Keratinocyte (primary cell): Measurements from ENCODE around the gene GDAP1L1. TPM values are rescaled to one million over a fixed set of nuclear protein-coding genes. Genes with fewer than 3 reads are reported as not detected.

Source experiments
- DNase-seq: peaks from one replicate; pipeline ENCODE4 v3.0.0-alpha.2; 2011; ENCODE audit warnings: low read depth, missing footprints, low spot score
- FAIRE-seq: peaks from 2 replicates; lab custom pipeline; 2011; peaks lifted over from hg19 to GRCh38; lab: Jason Lieb, UNC
- H2AFZ ChIP-seq: 2 replicates; pipeline ENCODE4 v1.6.0; 2012; ENCODE audit warnings: low read length, control low read depth, inconsistent platforms; ENCODE audit not compliant: control insufficient read depth
- H3K27ac ChIP-seq: 2 replicates; pipeline ENCODE4 v1.5.1; 2011; ENCODE audit warnings: low read length; ENCODE audit not compliant: control insufficient read depth, insufficient read depth
- H3K27me3 ChIP-seq: 3 replicates; pipeline ENCODE4 v1.6.0; 2011; ENCODE audit warnings: low read length; ENCODE audit not compliant: control insufficient read depth, insufficient read depth; ENCODE audit errors: extremely low read depth
- H3K36me3 ChIP-seq, 2 experiments: 2 replicates in 1 of 2; 3 replicates in 1 of 2; pipeline ENCODE4 v1.5.1; 2011; ENCODE audit warnings: low read length in 2 of 2, mild to moderate bottlenecking in 1 of 2; ENCODE audit not compliant: control insufficient read depth in 2 of 2, insufficient read depth in 2 of 2; ENCODE audit errors: extremely low read depth in 1 of 2
- H3K4me1 ChIP-seq: 3 replicates; pipeline ENCODE4 v1.5.1; 2011; ENCODE audit warnings: low read length; ENCODE audit not compliant: control insufficient read depth, insufficient read depth; ENCODE audit errors: extremely low read depth
- H3K4me2 ChIP-seq: 3 replicates; pipeline ENCODE4 v1.6.0; 2011; ENCODE audit warnings: low read depth, low read length; ENCODE audit not compliant: control insufficient read depth, insufficient read depth; ENCODE audit errors: extremely low read depth
- H3K4me3 ChIP-seq, 3 experiments: fragments of 200-600 bp in 1 of 3; sonication (generic) in 1 of 3; 2 replicates in 2 of 3; 3 replicates in 1 of 3; pipeline ENCODE4 v1.5.1; 2011 to 2016; ENCODE audit warnings: low read length in 3 of 3, mild to moderate bottlenecking in 3 of 3, control low read depth in 2 of 3, inconsistent platforms in 1 of 3, low read depth in 1 of 3, mixed read lengths in 1 of 3, mixed run types in 1 of 3, moderate library complexity in 1 of 3; ENCODE audit not compliant: control insufficient read depth in 2 of 3, insufficient read depth in 2 of 3; ENCODE audit errors: extremely low read depth in 1 of 3
- H3K79me2 ChIP-seq: 2 replicates; pipeline ENCODE4 v1.6.0; 2012; ENCODE audit warnings: low read length; ENCODE audit not compliant: control insufficient read depth, insufficient read depth
- H3K9ac ChIP-seq: 3 replicates; pipeline ENCODE4 v1.6.0; 2011; ENCODE audit warnings: low read length; ENCODE audit not compliant: control insufficient read depth, insufficient read depth; ENCODE audit errors: extremely low read depth
- H3K9me1 ChIP-seq: 3 replicates; pipeline ENCODE4 v1.6.0; 2011; ENCODE audit warnings: low read length; ENCODE audit not compliant: control insufficient read depth, insufficient read depth; ENCODE audit errors: extremely low read depth
- H3K9me3 ChIP-seq: 2 replicates; pipeline ENCODE4 v1.5.1; 2012; ENCODE audit warnings: low read depth, low read length; ENCODE audit not compliant: control insufficient read depth
- H4K20me1 ChIP-seq: 3 replicates; pipeline ENCODE4 v1.6.0; 2011; ENCODE audit warnings: low read length; ENCODE audit not compliant: control insufficient read depth, insufficient read depth; ENCODE audit errors: extremely low read depth
- CTCF ChIP-seq, 3 experiments: IDR thresholded peaks in 1 of 3; conservative IDR thresholded peaks in 1 of 3; optimal IDR thresholded peaks in 1 of 3; 2 replicates in 2 of 3; 3 replicates in 1 of 3; pipeline versions ENCODE3 to v1.5.1; 2011; ENCODE audit warnings: low read length in 3 of 3, mild to moderate bottlenecking in 3 of 3, moderate library complexity in 2 of 3, control low read depth in 1 of 3, inconsistent platforms in 1 of 3; ENCODE audit not compliant: insufficient read depth in 2 of 3; ENCODE audit errors: extremely low read depth in 1 of 3
- EZH2 ChIP-seq: IDR thresholded peaks from one replicate; pipeline ENCODE4 v1.6.1; 2012; ENCODE audit warnings: inconsistent platforms, mild to moderate bottlenecking, low read length, moderate library complexity
- dilution Hi-C: fragments of 300-500 bp; cut with MboI; formaldehyde crosslinking; loops from one replicate; pipeline ENCODE4 v1.7.0; 2020; ENCODE audit warnings: low sequenced_read_pairs; ENCODE audit not compliant: extremely low pct_ligation_motif_present
- polyA plus RNA-seq, 5 experiments: library from polyadenylated mRNA; depleted of rRNA in 3 of 5; stranded (reverse) in 3 of 5; stranded (forward) in 1 of 5; unstranded in 1 of 5; fragments of >200 nt; gene quantifications; 1 replicate in 1 of 5; 2 replicates in 3 of 5; 3 replicates in 1 of 5; pipeline versions ENCODE4 v1.2.1 to v1.2.3, GENCODE V29; 2011 to 2012; ENCODE audit warnings: missing spikeins in 2 of 5, low read depth in 1 of 5, low replicate concordance in 1 of 5

Gene GDAP1L1
- polyA plus RNA-seq, 1 donor (not counting 4 experiments of a cell fraction or from before 2014, with no cell fraction given), result not detected

GRCh38 chr20:44291754-44292153 is 44.6 kb downstream of the GDAP1L1 start:
- dilution Hi-C loops, result no loop called here
- Histone ChIP-seq H3K9me1 (no peaks in the 10 kb centered on the region), H2AFZ (no peak overlapping the region), H3K4me2 (no peak overlapping the region), H3K4me1 (no peaks in the 10 kb centered on the region), H3K9ac (no peak overlapping the region), H3K27ac (no peak overlapping the region), H4K20me1 (no peaks in the 10 kb centered on the region), H3K79me2 (no peaks in the 10 kb centered on the region), H3K4me3 (no peak overlapping the region), H3K36me3 (no peaks in the 10 kb centered on the region), H3K9me3 (no peaks in the 10 kb centered on the region), H3K27me3 (no peaks in the 10 kb centered on the region)
- TF ChIP-seq EZH2 (no peak), CTCF (optimal IDR thresholded peaks at IDR 0.05 in 1 of 3, IDR thresholded peaks at IDR 0.05 in 1 of 3, conservative IDR thresholded peaks at IDR 0.05 in 1 of 3; ENCODE audit: extremely low read depth in 1 of 3, insufficient read depth in 2 of 3, low read length in 3 of 3) (no peak)
- DNase-seq (no peak), FAIRE-seq (no peak)

- FAIRE-seq, result no peak
- dilution Hi-C loops, result no loop called here
These were observed 48.9 kb downstream of the GDAP1L1 start for GRCh38 chr20:44296011-44296410.

More at GRCh38 chr20:44296011-44296410, 48.9 kb downstream of the GDAP1L1 start:
- Histone ChIP-seq H3K9me1 (no peaks in the 10 kb centered on the region), H2AFZ (no peak overlapping the region), H3K9me3 (no peaks in the 10 kb centered on the region), H3K27me3 (no peaks in the 10 kb centered on the region), H3K4me3 (no peak overlapping the region), H3K36me3 (no peaks in the 10 kb centered on the region), H4K20me1 (no peaks in the 10 kb centered on the region), H3K9ac (no peak overlapping the region), H3K27ac (no peak overlapping the region), H3K4me1 (no peaks in the 10 kb centered on the region), H3K4me2 (no peak overlapping the region), H3K79me2 (no peaks in the 10 kb centered on the region)
- TF ChIP-seq CTCF (optimal IDR thresholded peaks at IDR 0.05 in 1 of 3, IDR thresholded peaks at IDR 0.05 in 1 of 3, conservative IDR thresholded peaks at IDR 0.05 in 1 of 3; ENCODE audit: extremely low read depth in 1 of 3, insufficient read depth in 2 of 3, low read length in 3 of 3) (no peak), EZH2 (no peak)
- no peak for DNase-seq
